ENCODE data around the gene USP7.
"Not testable (repeated sequence)": the region's sequence is repeated elsewhere in the genome, so short reads cannot be mapped to it uniquely, and the experiment has no call there.

Gene USP7

GRCh38 chr16:8880839-8881510, 82.7 kb downstream of the USP7 start:
- DNase-seq (ENCODE audit: low read depth in 1 of 2, low spot score in 1 of 2), result no peak

DNA sequence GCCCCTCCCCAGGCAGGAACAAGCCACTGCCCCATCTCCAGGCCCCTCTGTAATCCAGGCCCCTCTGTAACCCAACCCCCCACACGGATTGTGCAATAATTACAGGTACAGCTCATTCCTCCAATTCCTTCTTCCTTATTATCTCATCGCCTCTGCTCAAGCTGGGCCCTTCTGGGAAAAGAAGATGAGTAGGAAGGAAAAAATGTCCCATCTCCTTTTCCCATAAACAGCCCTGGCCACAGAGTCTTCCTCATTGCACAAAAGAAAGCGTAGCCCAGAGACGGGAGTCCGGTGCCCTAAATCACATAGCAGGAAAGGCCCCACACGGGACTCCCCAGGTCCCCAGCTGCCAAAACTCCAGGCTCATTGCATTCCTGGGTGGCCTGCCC, 85.2 kb downstream of the USP7 start:
- DNase-seq (ENCODE audit: low read depth in 1 of 2, low spot score in 1 of 2), result no peak

- DNase-seq (ENCODE audit: low read depth in 1 of 2, low spot score in 1 of 2), result no peak
Observed at GRCh38 chr16:8877894-8878522, 85.7 kb downstream of the USP7 start.

GRCh38 chr16:8875317-8875716, 88.4 kb downstream of the USP7 start:
- DNase-seq (ENCODE audit: low read depth in 1 of 2, low spot score in 1 of 2), result not testable (repeated sequence)

DNA sequence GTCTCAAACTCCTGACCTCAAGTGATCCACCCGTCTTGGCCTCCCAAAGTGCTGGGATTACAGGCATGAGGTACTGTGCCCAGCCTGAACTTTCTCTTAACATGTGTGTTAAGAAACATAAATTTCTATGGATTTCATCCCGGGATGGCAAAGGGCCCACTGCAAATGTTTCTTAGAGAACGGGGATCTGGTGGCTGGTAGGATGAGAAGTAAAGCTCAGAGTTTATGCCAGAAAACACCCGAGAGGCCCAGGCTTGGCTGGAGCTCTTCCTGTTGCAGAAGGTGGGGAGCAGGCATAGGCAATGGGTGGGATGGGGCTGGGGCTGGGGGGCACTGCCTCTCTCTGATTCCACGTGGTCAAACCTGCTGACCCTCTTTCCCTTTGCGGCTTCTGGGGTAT, 89.3 kb downstream of the USP7 start:
- no peak for DNase-seq (ENCODE audit: low read depth in 1 of 2, low spot score in 1 of 2)

- not testable (repeated sequence) for DNase-seq (ENCODE audit: low read depth in 1 of 2, low spot score in 1 of 2)
Observed at GRCh38 chr16:8873866-8874195, 89.9 kb downstream of the USP7 start.

GRCh38 chr16:8872967-8873865, 90.5 kb downstream of the USP7 start:
- DNase-seq (ENCODE audit: low read depth in 1 of 2, low spot score in 1 of 2), result no peak

DNA sequence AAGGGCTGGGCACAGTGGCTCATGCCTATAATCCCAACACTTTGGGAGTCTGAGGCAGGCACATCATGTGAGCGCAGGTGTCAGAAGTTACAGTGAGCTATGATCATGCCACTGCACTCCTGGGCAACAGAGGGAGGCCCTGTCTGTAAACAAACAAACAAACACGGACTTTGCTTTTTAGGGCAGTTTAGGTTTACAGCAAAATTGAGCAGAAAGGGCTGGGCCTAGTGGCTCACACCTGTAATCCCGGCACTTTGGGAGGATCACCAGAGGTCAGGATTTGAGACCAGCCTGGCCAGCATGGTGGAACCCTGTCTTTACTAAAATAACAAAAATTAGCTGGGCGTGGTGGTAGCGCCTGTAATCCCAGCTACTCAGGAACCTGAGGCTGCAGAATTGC, 91.6 kb downstream of the USP7 start:
- DNase-seq (ENCODE audit: low read depth in 1 of 2, low spot score in 1 of 2), result no peak

DNA sequence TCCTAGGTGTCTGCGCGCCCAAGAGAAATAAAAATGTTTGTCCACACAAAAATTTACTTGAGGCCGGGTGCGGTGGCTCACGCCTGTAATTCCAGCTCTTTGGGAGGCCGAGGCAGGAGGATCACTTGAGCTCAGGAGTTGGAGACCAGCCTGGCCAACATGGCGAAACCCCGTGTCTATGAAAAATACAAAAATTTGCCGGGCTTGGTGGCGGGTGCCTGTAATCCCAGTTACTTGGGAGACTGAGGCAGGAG, 93.8 kb downstream of the USP7 start:
- not testable (repeated sequence) for DNase-seq (ENCODE audit: low read depth in 1 of 2, low spot score in 1 of 2)

GRCh38 chr16:8869212-8869987, 94.3 kb downstream of the USP7 start:
- DNase-seq (ENCODE audit: low read depth in 1 of 2, low spot score in 1 of 2), result no peak

DNA sequence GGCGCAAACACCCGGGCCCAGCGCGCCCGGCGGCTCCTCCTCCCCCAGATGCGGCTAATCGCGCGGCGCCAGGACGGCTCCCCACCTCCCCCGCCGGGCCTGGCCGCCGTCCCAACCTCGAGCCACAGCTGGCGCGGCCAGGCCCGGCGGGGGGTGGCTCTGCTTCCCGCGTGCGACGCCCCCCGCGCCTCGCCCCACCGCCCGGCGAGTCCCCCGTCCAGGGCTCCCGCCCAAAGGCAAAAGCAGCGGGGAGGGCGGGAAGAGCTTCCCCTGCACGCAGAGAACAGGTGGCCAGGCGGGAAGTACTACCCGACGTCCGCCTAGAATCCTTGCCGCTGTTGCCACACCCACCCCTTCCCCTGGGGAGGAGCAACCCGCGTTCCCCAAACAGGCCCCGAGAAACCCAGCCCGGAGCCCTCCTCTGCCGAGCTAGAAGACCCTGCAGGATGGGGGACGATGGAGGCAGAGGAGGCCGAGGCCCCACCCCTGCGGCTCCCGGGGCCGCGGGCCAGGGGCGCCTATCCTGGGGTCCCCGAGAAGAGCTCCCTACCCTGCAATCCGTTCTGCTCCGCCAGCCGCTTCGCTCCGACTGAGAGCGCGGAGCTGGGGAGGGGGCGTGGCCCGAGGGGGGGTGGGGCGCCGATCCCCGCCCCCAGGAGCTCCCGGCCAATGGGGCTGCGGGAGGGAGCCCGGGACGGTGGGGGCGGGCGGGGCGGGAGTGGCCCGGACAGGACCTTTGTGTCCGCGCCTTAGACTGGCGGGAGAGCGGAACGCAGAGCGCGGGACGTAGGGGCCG, 95.1 kb downstream of the USP7 start, which contains the start of gene CARHSP1:
Gene CARHSP1 (minus strand): TSS at position 591 of the 796 bp plus-strand sequence. CDS start 9,678 bp downstream, outside the sequence.
- peak; percentile 60 to 66 for DNase-seq (ENCODE audit: low read depth in 1 of 2, low spot score in 1 of 2)

- DNase-seq (ENCODE audit: low read depth in 1 of 2, low spot score in 1 of 2), result peak; percentile 25 to 32
Observed at GRCh38 chr16:8867932-8868415, 95.7 kb downstream of the USP7 start.

- DNase-seq (ENCODE audit: low read depth in 1 of 2, low spot score in 1 of 2), result no peak
Observed at GRCh38 chr16:8867216-8867931, 96.3 kb downstream of the USP7 start.

- no peak for DNase-seq (ENCODE audit: low read depth in 1 of 2, low spot score in 1 of 2)
Observed at GRCh38 chr16:8866884-8867215, 96.9 kb downstream of the USP7 start.

DNA sequence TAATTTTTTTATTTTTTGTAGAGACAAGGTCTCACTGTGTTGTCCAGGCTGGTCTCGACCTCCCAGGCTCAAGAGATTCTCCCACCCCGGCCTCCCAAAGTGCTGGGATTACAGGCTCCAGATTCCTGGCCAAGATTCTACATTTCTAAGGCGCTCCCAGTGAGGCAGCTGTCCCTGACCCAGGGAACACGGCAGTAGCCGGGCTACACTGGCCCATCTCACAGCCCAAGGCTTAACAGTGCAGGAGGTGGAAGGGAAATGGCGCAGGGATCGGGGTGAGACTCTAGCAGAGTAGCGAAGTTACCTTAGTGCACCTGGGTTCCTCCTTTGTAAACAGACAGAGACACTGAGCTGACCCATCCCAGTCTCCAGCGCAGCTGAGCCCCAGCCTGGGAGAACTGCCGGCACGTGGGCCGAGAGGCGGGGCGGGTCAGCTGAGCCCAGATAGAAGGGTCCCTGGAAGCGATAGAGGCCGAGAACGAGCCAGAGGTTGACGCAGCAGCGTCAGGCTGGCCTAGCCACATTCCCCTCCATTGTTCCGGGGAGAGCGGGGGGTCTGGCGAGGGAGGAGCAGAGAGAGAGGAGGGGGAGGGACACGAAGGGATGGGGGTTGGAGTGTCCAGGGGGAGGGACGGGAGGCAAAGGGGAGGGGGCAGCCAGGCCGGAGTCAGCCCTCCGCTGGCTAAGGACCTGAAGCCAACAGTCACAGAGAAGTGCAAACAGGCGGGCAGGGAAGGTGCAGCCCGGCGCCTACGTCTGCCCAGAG, 97.4 kb downstream of the USP7 start:
- no peak for DNase-seq (ENCODE audit: low read depth in 1 of 2, low spot score in 1 of 2)

GRCh38 chr16:8865145-8865882, 98.4 kb downstream of the USP7 start:
- no peak for DNase-seq (ENCODE audit: low read depth in 1 of 2, low spot score in 1 of 2)

GRCh38 chr16:8864480-8865110, 99.1 kb downstream of the USP7 start:
- DNase-seq (ENCODE audit: low read depth in 1 of 2, low spot score in 1 of 2), result no peak

Measured in stimulated activated CD4-positive, alpha-beta T cell treated with anti-CD3 and anti-CD28 coated beads, Interleukin-15, amount 100 ng/mL, for 1 hour (primary cell).